SK-N-MC (cell line): ENCODE results near the gene SPOPL.

Experiments used
- EZH2 ChIP-seq: fragments of 200-600 bp; sonication (generic); IDR thresholded peaks from one replicate; pipeline ENCODE4 v1.6.1; 2017; ENCODE audit warnings: antibody characterized with exemption
- POLR2AphosphoS5 ChIP-seq: IDR thresholded peaks from 2 replicates; pipeline ENCODE4 v1.6.1; 2012; ENCODE audit warnings: mild to moderate bottlenecking, low read depth, low read length, borderline replicate concordance

- TF ChIP-seq EZH2, result no peak
- no peak for TF ChIP-seq POLR2AphosphoS5
Measured at GRCh38 chr2:138521821-138522220, 20.3 kb downstream of the SPOPL start.
